NCI-H2029 (cell line): ENCODE results near the gene UBE2E1.

Experiments used
- DNase-seq: peaks from one replicate; lab custom pipeline; 2025; lab: John Stamatoyannopoulos, UW

Gene UBE2E1

DNA sequence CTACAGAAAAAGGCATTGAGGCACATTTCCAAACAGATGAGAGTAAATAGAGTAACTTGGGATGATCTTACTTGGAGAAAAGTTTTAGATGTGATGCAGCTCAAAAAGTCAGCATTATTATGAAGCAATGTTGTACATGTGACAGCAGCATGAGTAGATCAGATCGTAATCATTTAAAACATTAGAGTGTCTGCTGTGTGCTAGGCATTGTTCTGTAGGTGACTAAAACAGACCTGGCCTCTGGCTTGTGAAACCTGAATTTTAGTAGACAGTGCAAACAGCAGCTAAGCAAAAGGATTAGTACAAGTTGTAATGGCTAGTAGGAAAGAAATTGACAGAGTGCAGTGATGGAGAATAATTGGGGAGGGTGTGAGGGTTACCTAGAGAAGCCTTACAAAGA, 15.1 kb downstream of the UBE2E1 start:
- DNase-seq, result no peak

DNA sequence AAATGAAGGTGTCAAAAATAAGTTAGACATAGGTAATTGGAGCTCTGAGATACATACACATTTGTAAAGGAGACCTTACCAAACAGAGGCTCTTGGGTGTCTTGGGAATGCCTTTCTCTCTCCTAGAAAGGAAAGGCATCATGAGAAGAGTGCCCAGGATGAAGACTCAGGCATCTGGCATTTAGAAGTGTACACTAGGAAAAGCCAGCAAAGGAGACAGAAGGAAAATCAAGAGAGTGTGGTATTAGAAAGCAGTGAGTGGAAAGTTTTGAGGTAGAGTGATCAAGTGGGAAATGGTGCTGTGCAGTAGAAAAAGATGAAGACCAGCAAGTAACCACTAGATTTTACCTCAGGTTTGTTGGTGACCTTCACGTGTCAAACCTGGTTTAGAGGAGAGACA, 16.1 kb downstream of the UBE2E1 start:
- no peak for DNase-seq

DNA sequence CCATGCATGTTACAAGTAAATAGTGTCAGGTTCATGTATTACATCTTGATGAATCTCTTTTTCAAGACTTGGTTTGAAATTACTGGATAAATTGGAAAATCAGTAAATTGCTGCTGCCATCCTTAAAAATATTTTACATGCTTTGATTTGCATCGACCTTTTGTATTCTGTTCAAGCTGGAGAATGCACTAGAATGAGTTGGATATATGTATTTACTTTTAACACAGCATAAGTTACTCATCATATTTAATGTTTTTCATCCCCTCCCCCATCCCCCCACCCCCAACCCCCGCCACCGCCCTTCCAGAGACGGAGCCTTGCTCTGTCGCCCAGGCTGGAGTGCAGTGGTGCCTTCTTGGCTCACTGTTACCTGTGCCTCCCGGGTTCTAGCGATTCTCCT, 16.8 kb downstream of the UBE2E1 start:
- no peak for DNase-seq

DNA sequence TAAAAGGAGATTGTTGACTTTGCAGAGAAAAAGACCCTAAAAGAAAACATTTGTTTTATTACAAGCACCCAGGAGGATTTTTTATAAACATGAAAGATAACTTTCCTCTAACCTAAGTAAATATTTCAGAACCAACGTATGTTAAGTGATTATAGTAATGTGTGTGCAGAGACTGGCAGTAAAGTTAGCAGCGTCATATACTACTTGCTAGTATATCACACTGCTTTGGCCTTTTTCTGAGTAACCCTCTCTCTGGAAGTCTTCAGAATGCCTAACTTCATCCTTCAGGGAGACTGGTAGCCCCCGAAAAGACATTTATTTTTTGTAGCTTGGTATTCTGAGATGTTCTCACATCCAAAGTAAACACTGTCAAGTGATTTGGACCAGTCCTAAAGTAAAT, 17.9 kb downstream of the UBE2E1 start:
- DNase-seq, result no peak

DNA sequence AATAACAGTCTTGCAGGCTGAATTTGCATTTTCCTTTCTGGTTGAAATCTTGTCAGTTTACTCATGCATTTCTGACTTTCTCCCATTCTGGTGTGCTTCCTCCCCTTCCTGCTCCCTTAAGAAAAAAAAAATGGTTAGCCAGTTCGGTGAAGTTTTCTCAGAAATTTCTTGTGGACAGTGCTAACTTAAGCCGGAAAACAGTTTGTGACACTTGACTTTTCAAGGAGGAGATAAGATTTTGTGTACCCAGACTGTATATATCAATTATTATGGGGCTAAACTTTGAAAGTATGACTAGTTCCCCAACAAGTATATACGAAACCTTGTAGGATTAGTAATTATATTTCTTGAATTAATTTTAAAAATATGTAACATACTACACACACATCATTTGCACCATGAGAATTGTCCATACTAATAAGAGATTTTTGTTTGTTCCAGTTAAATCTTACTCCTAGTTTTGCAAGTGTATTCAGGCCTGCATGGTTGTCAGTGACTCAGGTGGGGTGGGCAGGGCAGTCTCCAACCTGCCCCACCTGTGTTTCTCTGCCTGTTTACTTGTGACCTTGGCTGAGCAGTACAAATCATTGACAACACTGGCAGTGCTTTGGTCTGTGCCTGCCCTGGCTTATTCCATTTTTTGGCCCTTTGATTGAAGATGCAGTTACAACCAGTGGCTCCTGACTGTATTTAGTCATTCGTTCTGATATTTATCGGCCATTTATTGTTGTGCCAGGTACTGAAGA, 19.1 kb downstream of the UBE2E1 start:
- DNase-seq, result no peak

DNA sequence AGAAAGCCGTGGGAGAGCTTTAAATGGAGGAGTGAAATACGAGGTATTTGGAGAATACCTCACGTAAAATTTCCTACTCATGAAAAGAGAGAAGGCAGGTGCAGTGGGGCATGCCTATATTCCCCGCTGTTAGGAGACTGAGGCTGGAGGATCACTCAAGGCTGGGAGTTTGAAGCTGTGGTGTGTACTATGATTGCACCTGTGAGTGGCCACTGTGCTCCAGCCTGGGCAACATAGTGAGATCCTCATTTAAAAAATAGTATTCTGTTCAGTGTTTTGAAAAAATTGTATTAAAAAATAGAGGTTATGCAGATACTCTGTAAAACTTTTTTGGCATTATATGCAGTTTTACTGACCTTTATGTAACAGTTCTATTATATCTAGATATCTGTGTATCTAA, 20.0 kb downstream of the UBE2E1 start:
- DNase-seq, result no peak

DNA sequence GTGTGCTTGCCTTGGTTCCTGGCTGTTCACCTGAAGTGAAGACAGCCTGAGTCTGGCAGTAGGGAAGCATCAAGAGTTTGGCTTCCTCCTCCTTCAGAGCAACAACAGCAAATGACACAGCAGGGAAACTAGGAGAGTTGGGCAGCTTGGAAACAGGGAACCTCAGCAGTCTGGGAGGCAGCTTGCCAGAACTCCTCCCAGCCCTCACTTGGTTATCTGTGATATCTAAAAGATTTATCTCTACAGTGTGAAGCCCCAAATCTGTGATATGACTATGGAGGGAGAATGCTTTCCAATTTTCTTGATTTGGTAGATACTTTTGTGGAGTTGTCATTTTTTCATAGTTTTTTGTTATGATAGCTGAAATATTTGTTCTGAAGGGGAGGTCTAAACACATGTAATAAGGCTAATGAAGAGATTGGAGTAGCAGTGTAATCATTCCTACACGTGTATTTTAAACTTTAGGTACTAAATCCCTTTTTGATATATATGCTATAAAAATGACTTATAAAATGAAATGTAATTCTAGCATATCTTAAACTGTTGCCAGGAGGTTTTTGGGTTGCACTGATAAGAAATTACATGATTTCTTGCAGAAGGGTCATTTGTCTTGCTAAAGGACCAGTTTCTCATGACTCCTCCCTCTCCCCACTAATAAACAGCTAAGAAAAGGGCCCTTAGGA, 20.8 kb downstream of the UBE2E1 start:
- no peak for DNase-seq

DNA sequence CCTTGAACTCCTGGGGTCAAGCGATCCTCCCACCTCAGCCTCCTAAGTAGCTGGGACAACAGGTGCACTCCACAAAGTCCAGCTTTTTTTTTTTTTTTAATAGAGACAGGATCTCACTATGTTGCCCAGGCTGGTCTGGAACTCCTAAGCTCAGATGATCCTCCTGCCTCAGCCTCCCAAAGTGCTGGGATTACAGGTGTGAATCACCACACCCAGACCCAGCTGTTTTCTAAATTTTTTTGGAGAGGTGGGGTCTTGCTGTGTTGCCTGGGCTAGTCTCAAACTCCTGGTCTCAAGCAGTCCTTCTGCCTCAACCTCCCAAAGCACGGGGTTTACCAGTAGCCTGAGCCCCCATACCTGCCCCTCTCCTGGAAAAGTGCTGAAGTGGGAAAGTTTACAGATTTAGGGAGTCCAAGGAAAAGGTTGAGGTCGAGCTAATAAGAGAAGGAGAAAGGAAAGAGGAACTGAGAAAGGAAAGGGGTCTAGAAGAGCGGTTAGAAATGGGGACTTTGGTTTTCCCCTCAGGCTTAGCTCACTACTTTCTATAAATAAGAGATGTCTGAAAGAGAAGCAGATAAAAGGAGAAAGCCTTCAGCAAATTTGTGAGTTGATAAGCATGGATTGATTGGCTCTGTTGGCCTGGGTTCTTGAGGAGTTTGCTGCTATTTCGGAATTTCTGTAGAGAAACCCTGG, 23.6 kb downstream of the UBE2E1 start:
- DNase-seq, result no peak

DNA sequence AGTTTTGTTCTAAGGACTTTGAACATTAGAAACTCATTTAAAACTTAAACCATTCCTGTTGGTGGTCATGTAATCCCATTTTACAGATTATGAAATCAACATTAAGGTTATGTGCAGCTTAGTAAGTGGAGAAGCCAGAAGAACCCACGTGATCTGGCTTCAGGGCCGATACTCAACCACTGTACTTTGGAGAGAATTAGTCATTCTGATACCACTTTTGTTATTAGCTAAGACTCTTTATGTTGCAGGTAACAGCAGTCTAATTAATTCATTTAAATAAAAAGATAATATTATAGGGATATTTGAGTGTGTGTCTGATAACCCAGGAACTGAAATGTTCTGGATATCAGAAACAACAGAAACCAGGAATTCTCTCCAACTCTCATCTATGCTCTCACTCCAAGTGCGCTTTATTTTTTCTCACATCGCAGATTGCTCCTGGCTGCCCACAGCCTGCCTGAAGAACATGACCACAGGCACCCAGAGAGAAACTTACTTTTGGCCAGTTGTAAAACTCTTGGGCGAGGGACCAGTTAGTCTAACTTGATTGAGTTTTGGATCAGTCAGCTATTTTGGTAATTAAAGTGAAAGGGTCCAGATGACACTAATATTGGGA, 25.2 kb downstream of the UBE2E1 start:
- DNase-seq, result no peak

DNA sequence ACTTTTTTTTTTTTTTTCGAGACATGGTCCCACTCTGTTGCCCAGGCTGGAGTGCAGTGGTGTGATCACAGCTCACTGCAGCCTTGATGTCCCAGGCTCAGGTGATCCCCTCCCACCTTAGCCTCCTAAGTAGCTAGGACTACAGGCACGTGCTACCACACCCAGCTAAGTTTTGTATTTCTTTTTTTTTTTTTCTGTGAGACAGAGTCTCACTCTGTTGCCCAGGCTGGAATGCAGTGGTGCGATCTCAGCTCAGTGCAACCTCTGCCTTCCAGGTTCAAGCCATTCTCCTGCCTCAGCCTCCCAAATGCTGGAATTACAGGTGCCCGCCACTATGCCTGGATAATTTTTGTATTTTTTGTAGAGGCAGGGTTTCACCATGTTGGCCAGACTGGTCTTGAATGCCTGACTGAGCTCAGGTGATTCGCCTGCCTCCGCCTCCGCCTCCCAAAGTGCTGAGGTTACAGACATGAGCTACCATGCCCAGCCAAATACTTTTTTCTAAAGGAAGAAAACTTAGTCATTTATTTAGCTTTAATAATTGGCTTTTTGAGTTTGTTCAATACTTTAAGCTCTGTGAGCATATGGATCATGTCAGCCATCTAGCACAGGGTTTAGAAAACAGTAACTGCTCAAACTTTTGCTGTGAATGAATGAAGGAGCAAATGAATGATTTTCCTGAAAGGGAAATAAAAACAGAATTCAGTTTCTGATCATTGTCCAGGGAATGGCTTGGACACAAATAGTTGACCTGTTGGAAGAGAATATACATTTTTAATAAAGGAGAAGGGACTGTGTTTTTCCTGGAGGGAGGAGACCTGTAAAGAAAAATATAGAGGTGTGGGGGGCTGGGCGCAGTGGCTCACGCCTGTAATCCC, 26.0 kb downstream of the UBE2E1 start:
- no peak for DNase-seq

DNA sequence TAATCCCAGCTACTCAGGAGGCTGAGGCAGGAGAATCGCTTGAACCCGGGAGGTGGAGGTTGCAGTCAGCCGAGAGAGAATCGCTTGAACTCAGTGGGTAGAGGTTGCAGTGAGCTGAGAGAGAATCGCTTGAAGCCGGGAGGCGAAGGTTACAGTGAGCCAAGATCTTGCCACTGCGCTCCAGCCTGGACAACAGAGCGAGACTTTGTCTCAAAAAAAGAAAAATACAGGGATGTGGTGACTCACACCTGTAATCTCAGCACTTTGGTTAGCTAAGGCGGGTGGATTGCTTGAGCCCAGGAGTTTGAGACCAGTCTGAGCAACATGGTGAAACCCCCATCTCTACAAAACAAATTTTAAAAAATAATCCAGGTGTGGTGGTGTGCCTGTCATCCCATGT, 26.8 kb downstream of the UBE2E1 start:
- no peak for DNase-seq

DNA sequence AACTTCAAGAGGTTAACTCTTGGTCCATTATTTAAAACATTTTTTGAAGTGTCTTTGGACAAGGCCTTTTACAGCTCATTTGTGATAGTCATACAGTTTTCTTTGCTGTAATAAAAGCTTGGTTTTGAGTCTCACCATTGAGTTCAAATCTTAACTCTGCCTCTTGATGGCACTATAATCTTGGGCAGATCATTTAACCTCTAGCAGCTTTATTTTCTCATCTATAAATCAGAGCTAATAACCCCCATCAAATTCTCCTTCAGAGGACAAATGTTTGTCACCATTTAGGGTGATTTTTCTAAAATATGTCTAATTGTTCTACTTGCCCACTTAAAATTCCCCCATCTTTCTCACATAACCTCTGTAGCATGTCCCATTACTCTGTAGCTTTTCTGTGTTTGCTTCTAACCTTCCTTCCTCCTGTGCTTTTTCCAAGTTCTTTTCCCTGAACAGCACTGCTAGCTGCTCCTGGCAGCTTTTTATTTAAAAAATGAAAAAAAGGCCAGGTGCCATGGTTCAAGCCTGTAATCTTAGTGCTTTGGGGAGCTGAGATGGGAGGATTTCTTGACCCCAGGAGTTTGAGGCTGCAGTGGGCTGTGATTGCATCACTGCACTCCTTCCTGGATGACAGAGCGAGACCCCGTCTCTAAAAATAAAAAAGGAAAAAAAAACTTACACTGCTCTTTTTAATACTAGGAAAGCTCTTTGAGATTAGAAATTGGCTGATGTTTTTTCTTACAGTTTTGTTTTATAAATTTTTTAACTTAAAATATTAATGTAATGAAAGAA, 28.5 kb downstream of the UBE2E1 start:
- no peak for DNase-seq

DNA sequence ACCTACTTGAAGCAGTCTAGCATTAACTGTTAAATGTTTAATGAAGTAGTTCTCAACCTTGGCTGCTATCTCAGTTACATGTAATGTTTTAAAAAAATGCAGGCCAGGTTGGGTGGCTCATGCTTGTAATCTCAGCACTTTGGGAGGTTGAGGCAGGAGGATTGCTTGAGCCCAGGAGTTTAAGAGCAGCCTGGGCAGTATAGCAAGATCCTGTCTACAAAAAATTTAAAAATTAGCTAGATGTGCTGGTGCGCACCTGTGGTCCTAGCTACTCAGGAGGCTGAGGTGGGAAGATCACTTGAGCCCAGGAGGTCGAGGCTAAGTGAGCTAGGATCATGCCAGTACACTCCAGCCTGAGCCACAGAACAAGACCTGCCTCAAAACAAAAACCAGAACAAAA, 29.3 kb downstream of the UBE2E1 start:
- no peak for DNase-seq

DNA sequence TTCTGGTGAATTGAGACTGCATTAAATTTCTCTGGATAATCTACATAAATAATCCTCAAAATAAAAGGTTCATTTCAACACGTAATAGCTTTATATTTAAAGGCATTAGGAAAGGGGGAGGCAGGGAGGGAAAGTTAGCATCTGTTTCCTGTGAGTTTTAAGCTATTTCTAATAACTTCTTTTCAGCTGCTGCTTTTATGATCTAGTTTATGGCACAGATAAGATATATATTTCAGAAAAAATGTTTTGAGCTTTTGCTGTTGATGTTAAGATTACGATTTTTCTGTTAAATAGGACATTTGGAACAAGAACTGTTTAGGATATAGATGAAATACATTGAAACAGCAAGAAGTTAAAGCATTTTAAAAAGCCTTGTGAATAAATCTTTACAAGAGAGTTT, 30.0 kb downstream of the UBE2E1 start:
- DNase-seq, result no peak

DNA sequence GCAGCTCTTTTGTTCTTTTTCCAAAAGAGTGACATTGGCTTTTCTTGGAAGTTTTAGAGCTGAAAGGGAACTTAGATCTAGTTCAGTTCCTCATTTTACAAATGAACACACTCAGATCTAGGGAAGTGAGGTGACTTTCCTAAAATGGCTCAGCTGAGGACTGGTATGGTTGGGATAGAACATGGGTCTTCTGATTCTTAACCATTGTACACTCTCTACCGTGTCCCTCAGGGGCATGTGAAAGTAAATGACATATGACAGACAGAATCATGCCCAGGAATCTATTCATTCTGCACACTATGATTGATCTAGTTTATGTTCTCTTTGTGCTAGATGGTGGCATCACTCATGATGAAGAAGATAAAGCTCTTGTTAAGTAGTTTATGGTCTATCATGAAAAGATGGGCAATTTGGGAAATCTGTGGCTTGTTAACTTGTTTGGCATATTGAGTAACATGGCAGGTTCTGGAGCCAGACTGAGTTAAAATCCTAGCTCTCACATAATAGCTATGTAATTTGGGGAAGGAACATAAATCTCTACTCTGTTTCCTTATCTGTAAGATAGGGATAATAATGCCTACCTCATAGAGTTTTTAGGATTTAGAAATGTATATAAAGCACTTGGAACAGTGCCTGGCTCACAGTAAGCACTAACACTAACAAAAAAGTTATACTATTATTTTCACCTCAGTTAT, 30.9 kb downstream of the UBE2E1 start:
- DNase-seq, result no peak

DNA sequence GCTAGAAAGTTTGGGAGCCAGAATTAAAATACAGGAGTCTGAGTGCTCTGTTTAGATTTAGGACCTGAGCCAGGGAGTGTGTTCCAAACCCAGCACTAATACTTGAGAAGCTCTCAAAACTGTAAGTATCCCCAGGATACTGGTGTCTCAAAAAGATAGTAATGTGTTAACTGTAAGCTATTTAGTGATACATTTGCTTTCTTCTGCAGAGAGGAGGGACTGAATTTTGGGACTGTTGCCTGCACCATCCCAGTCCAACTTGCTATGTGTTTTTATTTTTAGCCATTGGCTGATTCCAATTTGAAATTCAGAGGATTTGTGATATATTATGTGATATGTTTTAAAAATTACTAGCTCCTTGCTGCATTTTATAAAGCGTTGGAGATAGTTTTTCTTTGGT, 31.5 kb downstream of the UBE2E1 start:
- no peak for DNase-seq

DNA sequence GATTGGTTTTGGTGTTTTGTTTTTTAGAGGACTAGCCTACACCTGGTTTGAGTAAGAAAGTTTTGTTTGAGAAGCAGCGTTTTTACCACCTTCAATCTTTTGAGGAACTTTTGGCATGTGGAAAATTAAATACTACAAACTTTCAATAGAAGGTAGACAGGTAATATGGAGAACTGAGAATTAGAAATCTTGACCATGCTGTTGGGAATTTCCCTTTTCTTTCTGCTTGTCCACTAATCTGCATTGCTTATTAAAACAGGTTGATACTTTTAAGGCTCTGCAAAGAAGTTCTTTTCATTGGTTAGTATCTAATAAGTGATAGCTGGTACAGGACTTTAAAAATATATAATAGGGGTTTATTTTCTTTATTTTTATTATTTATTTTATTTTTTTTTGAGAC, 31.9 kb downstream of the UBE2E1 start:
- no peak for DNase-seq

DNA sequence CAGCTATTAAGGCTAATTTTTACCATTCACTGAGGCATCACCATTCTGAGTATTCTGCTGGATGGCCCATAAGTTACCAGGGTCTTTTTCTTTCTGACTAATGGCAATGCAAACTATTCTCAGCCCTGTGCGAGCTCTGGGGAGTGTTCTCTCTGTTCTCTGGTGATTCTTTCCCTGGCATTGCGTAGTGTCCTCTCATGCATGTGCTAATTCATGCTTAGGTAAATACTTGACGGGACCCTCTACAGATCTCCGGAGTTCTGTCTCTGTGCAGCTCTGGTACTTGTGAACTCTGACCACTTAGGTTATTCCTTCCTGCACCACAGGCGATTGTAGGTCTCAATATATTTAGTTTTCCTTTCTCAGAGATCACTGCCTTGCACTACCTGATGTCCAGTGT, 34.8 kb downstream of the UBE2E1 start:
- DNase-seq, result peak; percentile 56

DNA sequence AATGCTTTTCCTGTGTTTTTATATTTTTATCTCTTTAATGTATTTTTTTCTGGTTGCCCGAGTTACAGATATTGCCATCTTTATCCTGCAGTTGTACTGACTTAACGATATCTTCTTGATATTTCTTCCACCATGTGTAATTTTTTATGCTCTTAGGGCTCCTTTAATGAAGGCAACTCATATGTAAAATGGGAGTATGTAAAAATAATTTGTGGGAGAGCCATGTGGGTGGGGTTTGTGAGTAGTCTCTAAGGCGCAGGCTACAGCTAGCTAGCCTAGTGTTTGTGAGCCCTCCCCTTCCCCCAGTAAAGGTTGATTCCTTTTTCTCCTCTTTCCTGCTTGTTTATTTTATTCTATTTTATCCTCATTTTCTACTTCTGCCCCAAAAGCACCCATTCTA, 38.1 kb downstream of the UBE2E1 start:
- DNase-seq, result no peak
